HepG2 (cell line): ENCODE measurements around the gene PPARA. TPM values are rescaled to one million over a fixed set of nuclear protein-coding genes. Genes with fewer than 3 reads are reported as not detected.

Source experiments
- LBX2 ChIP-seq: sonication (generic); formaldehyde crosslinking; IDR thresholded peaks from 2 replicates; pipeline ENCODE4 v1.5.0; 2020; ENCODE audit warnings: missing genetic modification reagents, mild to moderate bottlenecking, borderline replicate concordance
- POLR2G ChIP-seq: fragments of 200-400 bp; formaldehyde crosslinking; IDR thresholded peaks from 2 replicates; pipeline ENCODE4 v1.6.1; 2018; ENCODE audit warnings: mild to moderate bottlenecking, low read depth, low read length, moderate library complexity
- RAD21 ChIP-seq: fragments of 450-650 bp; formaldehyde crosslinking; IDR thresholded peaks from 2 replicates; pipeline ENCODE4 v1.5.0; 2020; ENCODE audit warnings: mild to moderate bottlenecking
- SALL1 ChIP-seq: sonication (generic); formaldehyde crosslinking; IDR thresholded peaks from 2 replicates; pipeline ENCODE4 v1.8.0; 2022; ENCODE audit warnings: mild to moderate bottlenecking, missing genetic modification reagents
- TBL1XR1 ChIP-seq: fragments of 150-350 bp; IDR thresholded peaks from 2 replicates; pipeline ENCODE4 v1.6.1; 2014; ENCODE audit warnings: borderline replicate concordance, low read length; ENCODE audit not compliant: partially characterized antibody
- TERF1 ChIP-seq: sonication (generic); formaldehyde crosslinking; IDR thresholded peaks from 2 replicates; pipeline ENCODE4 v1.8.0; 2022; ENCODE audit warnings: mild to moderate bottlenecking, missing genetic modification reagents, moderate library complexity
- TRIM22 ChIP-seq: fragments of 450-650 bp; IDR thresholded peaks from 2 replicates; pipeline ENCODE4 v1.6.1; 2017
- ZFP82 ChIP-seq: sonication (generic); formaldehyde crosslinking; IDR thresholded peaks from 2 replicates; pipeline ENCODE4 v1.5.1; 2020; ENCODE audit warnings: mild to moderate bottlenecking, missing genetic modification reagents, borderline replicate concordance
- ZNF10 ChIP-seq: sonication (generic); formaldehyde crosslinking; IDR thresholded peaks from 2 replicates; pipeline ENCODE4 v1.4.0; 2020; ENCODE audit warnings: mild to moderate bottlenecking, low read depth, missing genetic modification reagents, borderline replicate concordance
- ZNF354B ChIP-seq: sonication (generic); formaldehyde crosslinking; IDR thresholded peaks from 2 replicates; pipeline ENCODE4 v1.8.0; 2022; ENCODE audit warnings: mild to moderate bottlenecking, missing genetic modification reagents
- ZNF768 ChIP-seq: sonication (generic); formaldehyde crosslinking; IDR thresholded peaks from 2 replicates; pipeline ENCODE4 v1.4.0; 2020; ENCODE audit warnings: missing genetic modification reagents
- polyA plus RNA-seq, 8 experiments: library from polyadenylated mRNA; depleted of rRNA in 3 of 8; stranded (reverse) in 7 of 8; unstranded in 1 of 8; fragments of >200 nt; fragmentation: Illumina TruSeq in 4 of 8; extraction: Trizol in 4 of 8; gene quantifications; 2 replicates each; pipeline versions ENCODE4 v1.2.1 to v1.2.3, GENCODE V29; 2011 to 2016; ENCODE audit warnings: low read depth in 4 of 8, missing spikeins in 1 of 8, mixed read lengths in 1 of 8; ENCODE audit not compliant: insufficient read depth in 1 of 8
- total RNA-seq, 5 experiments: library from RNA; depleted of rRNA; stranded (reverse); fragments of >200 nt; fragmentation: Illumina TruSeq; extraction: Trizol; gene quantifications; 2 replicates each; pipeline ENCODE4 v1.2.3, GENCODE V29; 2016; ENCODE audit warnings: low read depth in 1 of 5

PPARA gene
- total and polyA plus RNA-seq, 2 of the 13 experiments (the other 11 are each of a cell fraction or from before 2014, with no cell fraction given) = 18.2 to 24.7 TPM

GRCh38 chr22:46150034-46150654, at the start of gene PPARA (continued):
- TF ChIP-seq TERF1 (CRISPR knock-in tag) (0 out of 2 replicates have a peak, but pooled peaks have one; percentile 18), ZNF10 (CRISPR knock-in tag) (no peak), POLR2G (0 out of 2 replicates have a peak, but pooled peaks have one; percentile 8), TBL1XR1 (no peak), SALL1 (CRISPR knock-in tag) (no peak), ZFP82 (CRISPR knock-in tag) (peak; percentile 14; the same call in 1 of the 2 replicates), ZNF354B (CRISPR knock-in tag) (no peak), RAD21 (0 out of 2 replicates have a peak, but pooled peaks have one; percentile 19), TRIM22 (no peak), LBX2 (CRISPR knock-in tag) (0 out of 2 replicates have a peak, but pooled peaks have one; percentile 43), ZNF768 (CRISPR knock-in tag) (0 out of 2 replicates have a peak, but pooled peaks have one; percentile 20)
